Sigmoid colon (tissue), 7 donors: ENCODE results near the gene SENP8. TPM values are rescaled to one million over a fixed set of nuclear protein-coding genes. Genes with fewer than 3 reads are reported as not detected.

Experiments
- DNase-seq: peaks from one replicate; pipeline ENCODE4 v3.0.0-alpha.2; 2019
- H3K27ac ChIP-seq, 4 donors: fragments of 200-600 bp; sonication (generic); one replicate each; pipeline ENCODE4 v1.5.1; 2016 to 2019; ENCODE audit warnings: mild to moderate bottlenecking in 1 of 4
- H3K27me3 ChIP-seq, 3 donors: fragments of 200-600 bp; sonication (generic); one replicate each; pipeline ENCODE4 v1.5.1; 2019; ENCODE audit warnings: mild to moderate bottlenecking in 1 of 3
- H3K36me3 ChIP-seq, 4 donors: fragments of 200-600 bp; sonication (generic); one replicate each; pipeline ENCODE4 v1.5.1; 2016 to 2019
- H3K4me1 ChIP-seq, 4 donors: fragments of 200-600 bp; sonication (generic); one replicate each; pipeline ENCODE4 v1.5.1; 2017 to 2019
- H3K4me3 ChIP-seq, 4 donors: fragments of 200-600 bp; sonication (generic); one replicate each; pipeline ENCODE4 v1.5.1; 2017 to 2019; ENCODE audit warnings: mild to moderate bottlenecking in 2 of 4, moderate library complexity in 1 of 4
- H3K9me3 ChIP-seq, 4 donors: fragments of 200-600 bp in 3 of 4; sonication (generic) in 3 of 4; one replicate each; pipeline versions ENCODE4 v1.5.1 to v1.6.1; 2013 to 2019
- EP300 ChIP-seq, 4 donors: sonication (generic); formaldehyde crosslinking; IDR thresholded peaks; one replicate each; pipeline ENCODE4 v1.6.1; 2017; ENCODE audit warnings: antibody characterized with exemption in 4 of 4
- POLR2A ChIP-seq, 2 donors: fragments of 450-650 bp; IDR thresholded peaks; one replicate each; pipeline ENCODE4 v1.6.1; 2016; ENCODE audit warnings: antibody characterized with exemption in 2 of 2, mild to moderate bottlenecking in 2 of 2, moderate library complexity in 2 of 2
- POLR2AphosphoS5 ChIP-seq, 4 donors: sonication (generic); formaldehyde crosslinking; IDR thresholded peaks; one replicate each; pipeline ENCODE4 v1.6.1; 2017; ENCODE audit warnings: antibody characterized with exemption in 4 of 4
- WGBS, 2 donors: extraction: QIAGEN DNeasy Blood & Tissue Kit; methylation state at CpG; one replicate each; pipeline ENCODE4 v1.1.7; 2013; 5-methylcytosine and 5-hydroxymethylcytosine counted together
- intact Hi-C: fragments of 100-400 bp; cut with DNase I; formaldehyde crosslinking; loops from one replicate; pipeline ENCODE4 v1.15.1; 2023
- polyA plus RNA-seq, 3 donors: library from polyadenylated mRNA; stranded (reverse); fragments of 200-250 nt; gene quantifications; one replicate each; pipeline ENCODE4 v1.2.3, GENCODE V29; 2013
- total RNA-seq, 4 donors: library from RNA; depleted of rRNA; stranded (reverse); fragments of >200 nt; gene quantifications; one replicate each; pipeline ENCODE4 v1.1.0, GENCODE V29; 2016
- TF ChIP-seq, protein P1 (sequence below), 4 experiments: fragments of 450-650 bp in 3 of 4; fragments of 200-600 bp in 1 of 4; IDR thresholded peaks; one replicate each; pipeline ENCODE4 v1.5.1; 2016 to 2019; ENCODE audit warnings: antibody characterized with exemption in 4 of 4, mild to moderate bottlenecking in 3 of 4, moderate library complexity in 2 of 4
- donor health status: healthy with polysubstance abuse.
- donor health status: Bipolar disorder and iron deficiency.
- donor health status: healthy.

The SENP8 gene
- total and polyA plus RNA-seq, 7 donors = 1.2 to 4.3 (median 1.9) TPM

DNA sequence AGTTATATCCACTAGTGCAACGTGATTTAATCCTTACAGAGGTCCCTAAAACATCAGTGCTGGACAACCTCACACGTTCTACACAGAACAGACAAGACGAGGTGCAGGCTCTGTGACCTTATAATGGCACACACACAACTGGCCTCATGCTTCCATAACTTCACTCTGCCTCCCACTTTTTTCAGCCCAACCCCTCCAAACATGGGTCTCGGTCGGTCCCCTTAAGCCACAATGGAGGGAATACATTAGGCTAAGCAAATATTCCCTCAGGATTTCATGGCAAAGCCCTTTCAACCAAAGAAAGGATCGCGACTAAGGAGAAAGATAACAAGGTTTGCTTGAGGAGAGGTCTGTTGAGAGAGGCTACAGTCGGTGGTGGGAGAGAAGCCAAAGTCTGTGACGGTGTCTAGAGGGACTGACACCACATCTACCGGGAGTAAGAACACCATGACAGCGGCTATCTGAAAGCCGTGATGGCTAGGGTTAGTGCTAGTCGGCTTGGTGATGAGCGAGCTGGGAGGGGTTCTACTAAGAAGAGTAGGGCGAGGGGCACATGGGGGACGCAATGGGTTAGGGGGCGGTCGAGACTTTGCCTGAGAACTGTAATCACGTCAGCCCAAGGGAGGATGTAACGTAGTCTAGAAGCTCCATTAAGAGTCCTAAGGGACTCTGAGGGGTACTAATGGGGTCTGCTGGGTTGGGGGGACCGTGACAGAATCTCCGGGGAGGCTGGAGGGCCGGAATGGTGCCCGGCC lies 1.3 kb upstream of the SENP8 start:
- Histone ChIP-seq H3K4me3 (peak overlapping the region; percentile 71 to 93 (median 80)), H3K9me3 (no peaks in the 10 kb centered on the region), H3K27me3 (no peaks in the 10 kb centered on the region), H3K4me1 (peaks cover 0 to 55% (median 43%) of the 10 kb centered on the region in 4 donors), H3K36me3 (no peaks in the 10 kb centered on the region), H3K27ac (peak overlapping the region; percentile 92 to 98 (median 94))
- DNase-seq = peak; percentile 75
- intact Hi-C loops = loop anchor here (2.0 to 5.0 kb wide), 4 partner anchors 38 to 665 kb away; partner anchors contain the start of genes ADPGK, ARIH1 and PARP6
- WGBS, 2 donors = 1 to 4% methylated on average over 24 of the region's 24 CpGs
- TF ChIP-seq POLR2A (IDR thresholded peaks at IDR 0.05) (no peak), EP300 (IDR thresholded peaks at IDR 0.05) (no peak), POLR2AphosphoS5 (IDR thresholded peaks at IDR 0.05) (peak in 1 of 4 donors; percentile 49)
- TF ChIP-seq, protein P1, sequence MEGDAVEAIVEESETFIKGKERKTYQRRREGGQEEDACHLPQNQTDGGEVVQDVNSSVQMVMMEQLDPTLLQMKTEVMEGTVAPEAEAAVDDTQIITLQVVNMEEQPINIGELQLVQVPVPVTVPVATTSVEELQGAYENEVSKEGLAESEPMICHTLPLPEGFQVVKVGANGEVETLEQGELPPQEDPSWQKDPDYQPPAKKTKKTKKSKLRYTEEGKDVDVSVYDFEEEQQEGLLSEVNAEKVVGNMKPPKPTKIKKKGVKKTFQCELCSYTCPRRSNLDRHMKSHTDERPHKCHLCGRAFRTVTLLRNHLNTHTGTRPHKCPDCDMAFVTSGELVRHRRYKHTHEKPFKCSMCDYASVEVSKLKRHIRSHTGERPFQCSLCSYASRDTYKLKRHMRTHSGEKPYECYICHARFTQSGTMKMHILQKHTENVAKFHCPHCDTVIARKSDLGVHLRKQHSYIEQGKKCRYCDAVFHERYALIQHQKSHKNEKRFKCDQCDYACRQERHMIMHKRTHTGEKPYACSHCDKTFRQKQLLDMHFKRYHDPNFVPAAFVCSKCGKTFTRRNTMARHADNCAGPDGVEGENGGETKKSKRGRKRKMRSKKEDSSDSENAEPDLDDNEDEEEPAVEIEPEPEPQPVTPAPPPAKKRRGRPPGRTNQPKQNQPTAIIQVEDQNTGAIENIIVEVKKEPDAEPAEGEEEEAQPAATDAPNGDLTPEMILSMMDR (IDR thresholded peaks at IDR 0.05) = no peak

DNA sequence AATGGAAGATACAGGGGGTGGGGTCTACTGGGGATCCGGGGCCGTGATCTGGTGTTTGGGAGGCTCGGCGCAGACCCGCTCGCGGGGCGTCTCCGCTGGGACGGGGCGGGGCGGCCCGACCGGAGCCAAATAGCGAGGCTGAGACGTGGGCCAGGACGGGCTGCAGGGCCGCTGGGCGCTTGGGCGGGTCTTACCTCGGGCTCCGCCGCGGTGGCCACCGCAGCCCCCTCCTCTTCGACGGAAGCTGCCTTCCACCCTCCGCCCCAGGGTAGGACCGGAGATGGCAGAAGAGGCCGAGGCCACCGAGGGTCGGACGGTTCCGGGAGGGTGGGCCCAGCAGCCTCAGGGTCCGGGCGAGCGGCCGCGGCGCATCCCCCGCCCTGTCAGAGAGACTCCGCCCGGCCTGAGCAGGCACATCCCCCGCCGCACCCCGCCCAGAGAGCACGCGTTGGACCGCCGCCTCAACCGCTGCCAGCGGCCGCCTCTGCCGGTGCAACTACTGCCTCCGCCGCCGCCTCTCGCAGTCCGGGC lies 652 bp upstream of the SENP8 start:
- peaks cover 0 to 48% (median 40%) of the 10 kb centered on the region in 4 donors for H3K4me1 ChIP-seq
- TF ChIP-seq EP300 (IDR thresholded peaks at IDR 0.05) (no peak), POLR2AphosphoS5 (IDR thresholded peaks at IDR 0.05) (peak; percentile 49 to 85 (median 66)), POLR2A (IDR thresholded peaks at IDR 0.05) (peak in 1 of 2 donors; percentile 49)
- intact Hi-C loops = loop anchor here (2.0 to 5.0 kb wide), 4 partner anchors 37 to 665 kb away; partner anchors contain the start of genes ADPGK, ARIH1 and PARP6

GRCh38 chr15:72124218-72124617 lies 6.0 kb downstream of the SENP8 start:
- WGBS, 2 donors = 7 to 16% methylated on average over 1 of the region's 1 CpG
- DNase-seq = no peak

More for the DNA sequence above, 652 bp upstream of the SENP8 start:
- Histone ChIP-seq H3K9me3 (no peaks in the 10 kb centered on the region), H3K27ac (peak overlapping the region; percentile 92 to 98 (median 94)), H3K36me3 (no peaks in the 10 kb centered on the region), H3K27me3 (no peaks in the 10 kb centered on the region), H3K4me3 (peak overlapping the region; percentile 71 to 93 (median 80))
- WGBS, 2 donors = 0% methylated on average over 59 of the region's 59 CpGs
- peak; percentile 95 for DNase-seq

GRCh38 chr15:72127724-72128322 lies 9.6 kb downstream of the SENP8 start:
- 74% methylated on average over 2 of the region's 2 CpGs for WGBS, 2 donors
- H3K4me1 ChIP-seq = no peaks in the 10 kb centered on the region
- no peak overlapping the region for H3K4me3 ChIP-seq
- DNase-seq = no peak
- intact Hi-C loops = no loop called here
- H3K36me3 ChIP-seq = no peaks in the 10 kb centered on the region
- no peaks in the 10 kb centered on the region for H3K9me3 ChIP-seq
- no peaks in the 10 kb centered on the region for H3K27me3 ChIP-seq
- no peak overlapping the region for H3K27ac ChIP-seq
- TF ChIP-seq, protein P1 (IDR thresholded peaks at IDR 0.05) = no peak
- TF ChIP-seq POLR2A (IDR thresholded peaks at IDR 0.05) = no peak
- no peak for TF ChIP-seq POLR2AphosphoS5 (IDR thresholded peaks at IDR 0.05)
- TF ChIP-seq EP300 (IDR thresholded peaks at IDR 0.05) = no peak

More at GRCh38 chr15:72124218-72124617, 6.0 kb downstream of the SENP8 start:
- Histone ChIP-seq H3K27me3 (no peaks in the 10 kb centered on the region), H3K4me1 (peaks cover 0 to 5% (median under 1%) of the 10 kb centered on the region in 4 donors), H3K9me3 (no peaks in the 10 kb centered on the region), H3K4me3 (no peak overlapping the region), H3K27ac (no peak overlapping the region), H3K36me3 (no peaks in the 10 kb centered on the region)
- intact Hi-C loops = no loop called here
- TF ChIP-seq EP300 (IDR thresholded peaks at IDR 0.05) = no peak
- TF ChIP-seq, protein P1 (IDR thresholded peaks at IDR 0.05) = no peak
- no peak for TF ChIP-seq POLR2A (IDR thresholded peaks at IDR 0.05)
- TF ChIP-seq POLR2AphosphoS5 (IDR thresholded peaks at IDR 0.05) = no peak

GRCh38 chr15:72128359-72128758 lies 10.2 kb downstream of the SENP8 start:
- Histone ChIP-seq H3K9me3 (no peaks in the 10 kb centered on the region), H3K4me3 (no peak overlapping the region), H3K36me3 (no peaks in the 10 kb centered on the region), H3K27me3 (no peaks in the 10 kb centered on the region), H3K27ac (no peak overlapping the region), H3K4me1 (no peaks in the 10 kb centered on the region)
- no peak for TF ChIP-seq POLR2A (IDR thresholded peaks at IDR 0.05)
- no peak for DNase-seq
- intact Hi-C loops = no loop called here
